ENCODE measurements around the gene NBAS.

GRCh38 chr2:15494877-15495276, 66.3 kb downstream of the NBAS start:
- TF ChIP-seq POLR2AphosphoS5 (IDR thresholded peaks at IDR 0.05; ENCODE audit: low read depth, low read length): no peak
- no peak for TF ChIP-seq SIN3A (IDR thresholded peaks at IDR 0.05; ENCODE audit: borderline replicate concordance, insufficient read depth, low read length)
- no peak for TF ChIP-seq TAF1 (IDR thresholded peaks at IDR 0.05; ENCODE audit: borderline replicate concordance, insufficient read depth, low read length)

Measured in PFSK-1 (cell line).